Measurements from ENCODE around the gene HECTD1. TPM values are rescaled to one million over a fixed set of nuclear protein-coding genes. Genes with fewer than 3 reads are reported as not detected.

The HECTD1 gene
- total RNA-seq, 1 donor, result 266 TPM

DNA sequence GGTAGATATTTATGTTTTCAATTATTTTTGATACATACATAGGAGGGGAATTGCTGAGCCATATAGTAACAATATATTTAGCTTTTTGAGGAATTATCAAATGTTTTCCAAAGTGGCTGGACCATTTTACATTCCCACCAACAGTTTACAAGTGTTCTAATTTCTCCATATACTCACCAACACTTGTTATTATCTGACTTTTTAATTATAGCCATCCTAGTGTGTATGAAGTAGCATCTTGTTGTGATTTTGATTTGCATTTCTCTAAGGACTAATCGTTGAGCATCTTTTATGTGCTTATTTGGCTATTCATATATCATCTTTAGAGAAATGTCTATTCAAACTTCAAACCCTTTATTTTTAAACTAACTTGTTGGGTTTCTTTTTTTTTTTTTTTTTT lies 17.2 kb upstream of the HECTD1 start:
- TF ChIP-seq, protein P1, sequence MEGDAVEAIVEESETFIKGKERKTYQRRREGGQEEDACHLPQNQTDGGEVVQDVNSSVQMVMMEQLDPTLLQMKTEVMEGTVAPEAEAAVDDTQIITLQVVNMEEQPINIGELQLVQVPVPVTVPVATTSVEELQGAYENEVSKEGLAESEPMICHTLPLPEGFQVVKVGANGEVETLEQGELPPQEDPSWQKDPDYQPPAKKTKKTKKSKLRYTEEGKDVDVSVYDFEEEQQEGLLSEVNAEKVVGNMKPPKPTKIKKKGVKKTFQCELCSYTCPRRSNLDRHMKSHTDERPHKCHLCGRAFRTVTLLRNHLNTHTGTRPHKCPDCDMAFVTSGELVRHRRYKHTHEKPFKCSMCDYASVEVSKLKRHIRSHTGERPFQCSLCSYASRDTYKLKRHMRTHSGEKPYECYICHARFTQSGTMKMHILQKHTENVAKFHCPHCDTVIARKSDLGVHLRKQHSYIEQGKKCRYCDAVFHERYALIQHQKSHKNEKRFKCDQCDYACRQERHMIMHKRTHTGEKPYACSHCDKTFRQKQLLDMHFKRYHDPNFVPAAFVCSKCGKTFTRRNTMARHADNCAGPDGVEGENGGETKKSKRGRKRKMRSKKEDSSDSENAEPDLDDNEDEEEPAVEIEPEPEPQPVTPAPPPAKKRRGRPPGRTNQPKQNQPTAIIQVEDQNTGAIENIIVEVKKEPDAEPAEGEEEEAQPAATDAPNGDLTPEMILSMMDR (IDR thresholded peaks at IDR 0.05; ENCODE audit: insufficient read depth, low read length), result no peak
- no peak for DNase-seq (ENCODE audit: low read depth)

DNA sequence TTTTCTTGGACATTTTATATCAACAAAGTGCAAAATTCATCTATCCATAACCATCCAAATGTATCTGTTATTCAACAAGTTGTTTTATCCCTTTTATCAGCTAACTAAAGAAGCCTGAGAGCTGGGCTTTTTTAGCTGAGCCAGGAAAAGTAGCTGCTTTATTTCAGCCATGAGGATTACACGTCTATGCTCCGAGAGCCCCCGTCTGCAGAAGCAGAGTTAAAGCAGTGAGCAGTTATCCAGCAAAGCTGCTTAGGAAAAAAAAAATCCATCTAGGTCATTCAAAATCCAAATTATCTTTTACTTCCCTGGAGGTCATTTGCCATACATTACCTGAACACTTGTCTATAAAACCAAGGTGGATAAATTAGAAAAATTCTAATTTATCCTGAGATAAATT lies 15.7 kb upstream of the HECTD1 start:
- DNase-seq (ENCODE audit: low read depth), result no peak
- no peak overlapping the region for H3K4me3 ChIP-seq (ENCODE audit: low read depth, low read length)
- TF ChIP-seq, protein P1 (IDR thresholded peaks at IDR 0.05; ENCODE audit: insufficient read depth, low read length), result no peak

More for the DNA sequence above, 17.2 kb upstream of the HECTD1 start:
- no peak overlapping the region for H3K4me3 ChIP-seq (ENCODE audit: low read depth, low read length)

DNA sequence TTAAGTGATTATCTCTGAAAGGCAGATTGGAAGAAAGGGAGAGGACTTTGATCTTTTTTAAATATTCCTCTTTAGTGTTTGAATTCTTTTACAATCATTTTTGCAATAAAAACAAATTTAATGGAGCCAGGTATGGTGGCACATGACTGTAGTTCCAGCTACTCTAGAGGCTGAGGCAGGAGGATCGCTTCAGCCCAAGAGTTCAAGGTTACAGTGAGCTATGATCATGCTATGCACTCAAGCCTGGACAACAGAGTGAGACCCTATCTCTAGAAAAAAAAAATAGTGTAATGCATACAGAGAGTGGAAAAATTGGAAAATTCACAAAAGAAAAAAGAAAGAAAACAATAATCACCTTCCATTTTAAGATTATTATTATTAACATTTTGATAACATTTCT lies 15.2 kb upstream of the HECTD1 start:
- DNase-seq (ENCODE audit: low read depth), result no peak
- TF ChIP-seq, protein P1 (IDR thresholded peaks at IDR 0.05; ENCODE audit: insufficient read depth, low read length), result no peak
- H3K4me3 ChIP-seq (ENCODE audit: low read depth, low read length), result no peak overlapping the region

DNA sequence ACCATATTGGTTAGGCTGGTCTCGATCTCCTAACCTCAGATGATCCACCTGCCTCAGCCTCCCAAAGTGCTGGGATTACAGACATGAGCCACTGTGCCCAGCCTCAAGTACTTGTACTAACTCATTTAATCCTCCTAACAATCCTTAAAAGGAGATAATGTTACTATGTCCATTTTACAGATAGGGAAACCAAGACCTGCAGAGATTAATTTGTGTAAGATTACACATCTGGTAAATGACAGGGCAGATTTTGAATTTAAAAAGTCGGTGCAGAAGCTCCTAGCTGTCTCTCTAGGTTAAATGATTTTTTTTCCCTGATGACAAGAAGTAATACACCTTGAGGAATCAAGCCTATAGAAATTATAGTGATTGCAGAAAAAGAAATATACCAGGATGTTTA lies 13.7 kb upstream of the HECTD1 start:
- DNase-seq (ENCODE audit: low read depth), result no peak
- TF ChIP-seq, protein P1 (IDR thresholded peaks at IDR 0.05; ENCODE audit: insufficient read depth, low read length), result no peak
- no peak overlapping the region for H3K4me3 ChIP-seq (ENCODE audit: low read depth, low read length)

DNA sequence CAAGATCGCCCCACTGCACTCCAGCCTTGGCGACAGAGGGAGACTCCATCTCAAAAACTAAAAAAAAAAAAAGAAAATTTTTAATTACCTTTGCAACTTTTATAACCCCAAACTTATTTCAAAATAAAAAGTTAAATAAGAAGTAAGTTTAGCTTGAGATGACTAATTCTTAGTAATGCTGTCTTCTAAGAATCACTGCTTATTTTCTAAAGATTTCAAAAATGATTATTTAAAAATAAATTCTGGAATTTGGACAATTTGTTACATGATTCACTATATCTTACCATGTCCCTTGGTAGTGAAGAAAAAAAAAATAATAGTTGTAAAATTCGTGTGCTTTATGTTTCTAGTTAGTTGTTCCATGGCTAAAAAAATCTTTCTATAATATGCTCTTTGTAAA lies 11.6 kb upstream of the HECTD1 start:
- DNase-seq (ENCODE audit: low read depth), result peak; percentile 33
- no peak overlapping the region for H3K4me3 ChIP-seq (ENCODE audit: low read depth, low read length)
- TF ChIP-seq, protein P1 (IDR thresholded peaks at IDR 0.05; ENCODE audit: insufficient read depth, low read length), result no peak

DNA sequence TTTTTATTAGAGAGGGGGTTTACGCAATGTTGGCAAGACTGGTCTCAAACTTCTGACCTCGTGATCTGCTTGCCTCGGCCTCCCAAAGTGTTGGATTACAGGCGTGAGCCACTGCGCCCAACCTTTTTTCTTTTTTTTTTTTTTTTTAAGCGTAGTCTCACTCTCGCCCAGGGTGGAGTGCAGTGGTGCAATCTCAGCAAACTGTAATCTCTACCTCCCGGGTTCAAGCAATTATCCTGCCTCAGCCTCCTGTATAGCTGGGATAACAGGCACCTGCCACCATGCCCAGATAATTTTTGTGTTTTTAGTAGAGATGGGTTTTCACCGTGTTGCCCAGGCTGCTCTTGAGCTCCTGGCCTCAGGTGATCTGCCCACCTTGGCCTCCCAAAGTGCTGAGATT lies 8.8 kb upstream of the HECTD1 start:
- H3K4me3 ChIP-seq (ENCODE audit: low read depth, low read length), result no peak overlapping the region
- TF ChIP-seq, protein P1 (IDR thresholded peaks at IDR 0.05; ENCODE audit: insufficient read depth, low read length), result no peak

DNA sequence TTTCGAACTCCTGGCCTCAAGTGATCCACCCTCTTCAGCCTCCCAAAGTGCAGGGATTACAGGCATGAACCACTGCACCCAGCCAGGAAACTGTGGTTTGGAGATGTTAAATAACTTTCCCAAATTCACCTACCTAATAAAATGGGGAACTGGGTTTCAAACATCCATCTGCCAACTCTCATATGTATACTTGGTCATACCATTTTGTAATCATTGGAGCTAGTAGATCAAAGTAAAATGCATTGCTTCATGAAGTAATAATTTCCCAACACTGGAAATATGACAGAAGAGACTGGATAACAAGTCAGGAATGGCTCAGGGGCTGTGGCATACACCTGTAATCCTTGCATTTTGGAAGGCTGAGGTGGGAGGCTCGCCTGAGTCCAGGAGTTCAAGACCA lies 5.3 kb upstream of the HECTD1 start:
- DNase-seq (ENCODE audit: low read depth), result no peak
- H3K4me3 ChIP-seq (ENCODE audit: low read depth, low read length), result no peak overlapping the region
- TF ChIP-seq, protein P1 (IDR thresholded peaks at IDR 0.05; ENCODE audit: insufficient read depth, low read length), result no peak

More for the DNA sequence above, 8.8 kb upstream of the HECTD1 start:
- DNase-seq (ENCODE audit: low read depth), result no peak

All from fibroblast of the aortic adventitia (primary cell).